ENCODE measurements around the gene URB1.
"Not testable (repeated sequence)": the region's sequence is repeated elsewhere in the genome, so short reads cannot be mapped to it uniquely, and the experiment has no call there.

The URB1 gene

GRCh38 chr21:32320726-32321125, 72.1 kb downstream of the URB1 start:
- DNase-seq, result no peak
- no peak for TF ChIP-seq POLR2A (IDR thresholded peaks at IDR 0.05; ENCODE audit: low read length)
- no peak for TF ChIP-seq GATA1 (IDR thresholded peaks at IDR 0.05; ENCODE audit: low read depth, low read length)

- TF ChIP-seq POLR2A (IDR thresholded peaks at IDR 0.05; ENCODE audit: low read length) (no peak), GATA1 (IDR thresholded peaks at IDR 0.05; ENCODE audit: low read depth, low read length) (no peak)
- no peak for DNase-seq
These were observed 72.8 kb downstream of the URB1 start for GRCh38 chr21:32320059-32320458.

GRCh38 chr21:32319012-32319411, 73.8 kb downstream of the URB1 start:
- TF ChIP-seq POLR2A (IDR thresholded peaks at IDR 0.05; ENCODE audit: low read length) (no peak), GATA1 (IDR thresholded peaks at IDR 0.05; ENCODE audit: low read depth, low read length) (no peak)
- DNase-seq, result no peak

- no peak for DNase-seq
- TF ChIP-seq GATA1 (IDR thresholded peaks at IDR 0.05; ENCODE audit: low read depth, low read length), result no peak
- TF ChIP-seq POLR2A (IDR thresholded peaks at IDR 0.05; ENCODE audit: low read length), result no peak
These were observed 75.1 kb downstream of the URB1 start for GRCh38 chr21:32317726-32318125.

GRCh38 chr21:32316361-32317215, 76.2 kb downstream of the URB1 start:
- DNase-seq, result no peak
- TF ChIP-seq GATA1 (IDR thresholded peaks at IDR 0.05; ENCODE audit: low read depth, low read length) (no peak), POLR2A (IDR thresholded peaks at IDR 0.05; ENCODE audit: low read length) (no peak)

GRCh38 chr21:32315511-32316281, 77.1 kb downstream of the URB1 start:
- TF ChIP-seq POLR2A (IDR thresholded peaks at IDR 0.05; ENCODE audit: low read length) (no peak), GATA1 (IDR thresholded peaks at IDR 0.05; ENCODE audit: low read depth, low read length) (no peak)
- no peak for DNase-seq

- TF ChIP-seq POLR2A (IDR thresholded peaks at IDR 0.05; ENCODE audit: low read length) (no peak), GATA1 (IDR thresholded peaks at IDR 0.05; ENCODE audit: low read depth, low read length) (no peak)
- no peak for DNase-seq
These were observed 78.0 kb downstream of the URB1 start for GRCh38 chr21:32314806-32315205.

- DNase-seq, result no peak
- TF ChIP-seq GATA1 (IDR thresholded peaks at IDR 0.05; ENCODE audit: low read depth, low read length) (no peak), POLR2A (IDR thresholded peaks at IDR 0.05; ENCODE audit: low read length) (no peak)
These were observed 79.8 kb downstream of the URB1 start for GRCh38 chr21:32312976-32313375.

- TF ChIP-seq GATA1 (IDR thresholded peaks at IDR 0.05; ENCODE audit: low read depth, low read length) (no peak), POLR2A (IDR thresholded peaks at IDR 0.05; ENCODE audit: low read length) (no peak)
- no peak for DNase-seq
These were observed 80.5 kb downstream of the URB1 start for GRCh38 chr21:32312326-32312725.

GRCh38 chr21:32311621-32312020, 81.2 kb downstream of the URB1 start:
- DNase-seq, result no peak
- TF ChIP-seq POLR2A (IDR thresholded peaks at IDR 0.05; ENCODE audit: low read length) (no peak), GATA1 (IDR thresholded peaks at IDR 0.05; ENCODE audit: low read depth, low read length) (no peak)

- not testable (repeated sequence) for DNase-seq
These were observed 81.8 kb downstream of the URB1 start for GRCh38 chr21:32310976-32311375.

- DNase-seq, result no peak
- TF ChIP-seq GATA1 (IDR thresholded peaks at IDR 0.05; ENCODE audit: low read depth, low read length) (no peak), POLR2A (IDR thresholded peaks at IDR 0.05; ENCODE audit: low read length) (no peak)
These were observed 82.8 kb downstream of the URB1 start for GRCh38 chr21:32309906-32310460.

GRCh38 chr21:32308696-32309095, 84.1 kb downstream of the URB1 start:
- no peak for TF ChIP-seq POLR2A (IDR thresholded peaks at IDR 0.05; ENCODE audit: low read length)
- TF ChIP-seq GATA1 (IDR thresholded peaks at IDR 0.05; ENCODE audit: low read depth, low read length), result no peak
- DNase-seq, result no peak

GRCh38 chr21:32307706-32308105, 85.1 kb downstream of the URB1 start:
- no peak for DNase-seq
- TF ChIP-seq GATA1 (IDR thresholded peaks at IDR 0.05; ENCODE audit: low read depth, low read length), result no peak
- no peak for TF ChIP-seq POLR2A (IDR thresholded peaks at IDR 0.05; ENCODE audit: low read length)

All from erythroblast (primary cell).